Measurements from ENCODE around the gene PDE8B. TPM values are rescaled to one million over a fixed set of nuclear protein-coding genes. Genes with fewer than 3 reads are reported as not detected.

PDE8B gene
- total and polyA plus RNA-seq, 2 experiments from 2014 or later = 0.45 to 0.91 TPM

- TF ChIP-seq JUNB (IDR thresholded peaks at IDR 0.05; ENCODE audit: unreplicated experiment) = no peak
- Mint-ChIP-seq H3K4me1 (peaks cover 4% of the 10 kb centered on the region; the same call in 2 of the 3 replicates), H3K9me3 (no peaks in the 10 kb centered on the region), H3K27ac (no peak overlapping the region), H3K36me3 (ENCODE audit: low read depth) (no peaks in the 10 kb centered on the region), H3K27me3 (ENCODE audit: insufficient read depth, low read depth, poor library complexity) (peaks cover 4% of the 10 kb centered on the region), H3K4me3 (no peak overlapping the region)
- no peak overlapping the region for H3K4me3 ChIP-seq
- H3K27me3 ChIP-seq (ENCODE audit: insufficient read depth) = no peaks in the 10 kb centered on the region
- H4K20me1 ChIP-seq (replicated peaks; ENCODE audit: insufficient read depth) = no peaks in the 10 kb centered on the region
- no peak for ATAC-seq
- H2AFZ ChIP-seq = no peak overlapping the region
- H3K9me2 ChIP-seq (ENCODE audit: insufficient read depth) = no peaks in the 10 kb centered on the region
- H3K4me2 ChIP-seq = no peak overlapping the region
- no peak overlapping the region for H3K27ac ChIP-seq (ENCODE audit: low read depth)
- H3K36me3 ChIP-seq (ENCODE audit: insufficient read depth) = no peaks in the 10 kb centered on the region
- no peaks in the 10 kb centered on the region for H3F3A ChIP-seq (replicated peaks; ENCODE audit: low read depth)
- no peak for DNase-seq (ENCODE audit: low spot score)
- no peaks in the 10 kb centered on the region for H3K4me1 ChIP-seq (ENCODE audit: insufficient read depth)
- no peaks in the 10 kb centered on the region for H3K79me2 ChIP-seq (replicated peaks; ENCODE audit: insufficient read depth)
These were observed 212.7 kb downstream of the PDE8B start for GRCh38 chr5:77423022-77423750.

GRCh38 chr5:77424921-77425320 lies 214.4 kb downstream of the PDE8B start:
- TF ChIP-seq EZH2 (IDR thresholded peaks at IDR 0.05; ENCODE audit: low read depth, unreplicated experiment) (no peak), STAT1 (IDR thresholded peaks at IDR 0.05; ENCODE audit: unreplicated experiment) (no peak), JUNB (IDR thresholded peaks at IDR 0.05; ENCODE audit: unreplicated experiment) (no peak), NANOG (IDR thresholded peaks at IDR 0.05; ENCODE audit: borderline replicate concordance) (no peak), CTCF (conservative IDR thresholded peaks at IDR 0.05; ENCODE audit: low read depth in 2 of 2) (no peak), EZH2phosphoT487 (IDR thresholded peaks at IDR 0.05; ENCODE audit: unreplicated experiment) (no peak), ETS1 (IDR thresholded peaks at IDR 0.05) (no peak), CREB1 (CRISPR knock-in tag; IDR thresholded peaks at IDR 0.05; ENCODE audit: low read depth) (no peak)
- H3K9me2 ChIP-seq (ENCODE audit: insufficient read depth) = no peaks in the 10 kb centered on the region
- no peaks in the 10 kb centered on the region for H3K79me2 ChIP-seq (replicated peaks; ENCODE audit: insufficient read depth)
- H3K4me1 ChIP-seq (ENCODE audit: insufficient read depth) = no peaks in the 10 kb centered on the region
- H3K4me3 Mint-ChIP-seq = no peak overlapping the region
- no peaks in the 10 kb centered on the region for H3K27me3 Mint-ChIP-seq (ENCODE audit: insufficient read depth, low read depth, poor library complexity)
- H3K27ac Mint-ChIP-seq = no peak overlapping the region
- H3K4me3 ChIP-seq = no peak overlapping the region
- H4K20me1 ChIP-seq (replicated peaks; ENCODE audit: insufficient read depth) = no peaks in the 10 kb centered on the region
- no peaks in the 10 kb centered on the region for H3K4me1 Mint-ChIP-seq
- no peak overlapping the region for H3K4me2 ChIP-seq
- H3K27me3 ChIP-seq (ENCODE audit: insufficient read depth) = no peaks in the 10 kb centered on the region
- H3K36me3 ChIP-seq (ENCODE audit: insufficient read depth) = no peaks in the 10 kb centered on the region
- no peak for ATAC-seq
- DNase-seq (ENCODE audit: low spot score) = no peak
- H3K9me3 Mint-ChIP-seq = no peaks in the 10 kb centered on the region
- no peaks in the 10 kb centered on the region for H3K36me3 Mint-ChIP-seq (ENCODE audit: low read depth)
- no peak overlapping the region for H3K27ac ChIP-seq (ENCODE audit: low read depth)
- H3F3A ChIP-seq (replicated peaks; ENCODE audit: low read depth) = no peaks in the 10 kb centered on the region
- no peak overlapping the region for H2AFZ ChIP-seq

Measured in GM23338 (cell line).